ENCODE measurements around the gene GPRIN2. TPM values are rescaled to one million over a fixed set of nuclear protein-coding genes. Genes with fewer than 3 reads are reported as not detected.
"Not testable (repeated sequence)": the region's sequence is repeated elsewhere in the genome, so short reads cannot be mapped to it uniquely, and the experiment has no call there.

GPRIN2 gene
- total RNA-seq, 2 experiments from 2014 or later: not detected

- Mint-ChIP-seq H3K4me1 (no peaks in the 10 kb centered on the region), H3K9me3 (no peaks in the 10 kb centered on the region), H3K27me3 (no peaks in the 10 kb centered on the region), H3K36me3 (no peaks in the 10 kb centered on the region), H3K4me3 (no peak overlapping the region), H3K27ac (no peak overlapping the region)
- no peak for DNase-seq
These were observed 31.8 kb downstream of the GPRIN2 start for GRCh38 chr10:46524472-46525176.

- no peaks in the 10 kb centered on the region for H3K36me3 Mint-ChIP-seq
- DNase-seq: no peak
- no peaks in the 10 kb centered on the region for H3K27me3 Mint-ChIP-seq
- no peak overlapping the region for H3K27ac Mint-ChIP-seq
- no peaks in the 10 kb centered on the region for H3K9me3 Mint-ChIP-seq
- H3K4me3 Mint-ChIP-seq: no peak overlapping the region
- H3K4me1 Mint-ChIP-seq: no peaks in the 10 kb centered on the region
These were observed 32.4 kb downstream of the GPRIN2 start for GRCh38 chr10:46523962-46524471.

GRCh38 chr10:46523119-46523961 is 33.1 kb downstream of the GPRIN2 start:
- Mint-ChIP-seq H3K36me3 (no peaks in the 10 kb centered on the region), H3K4me1 (no peaks in the 10 kb centered on the region), H3K27ac (no peak overlapping the region), H3K4me3 (no peak overlapping the region), H3K27me3 (no peaks in the 10 kb centered on the region), H3K9me3 (no peaks in the 10 kb centered on the region)
- no peak for DNase-seq

DNA sequence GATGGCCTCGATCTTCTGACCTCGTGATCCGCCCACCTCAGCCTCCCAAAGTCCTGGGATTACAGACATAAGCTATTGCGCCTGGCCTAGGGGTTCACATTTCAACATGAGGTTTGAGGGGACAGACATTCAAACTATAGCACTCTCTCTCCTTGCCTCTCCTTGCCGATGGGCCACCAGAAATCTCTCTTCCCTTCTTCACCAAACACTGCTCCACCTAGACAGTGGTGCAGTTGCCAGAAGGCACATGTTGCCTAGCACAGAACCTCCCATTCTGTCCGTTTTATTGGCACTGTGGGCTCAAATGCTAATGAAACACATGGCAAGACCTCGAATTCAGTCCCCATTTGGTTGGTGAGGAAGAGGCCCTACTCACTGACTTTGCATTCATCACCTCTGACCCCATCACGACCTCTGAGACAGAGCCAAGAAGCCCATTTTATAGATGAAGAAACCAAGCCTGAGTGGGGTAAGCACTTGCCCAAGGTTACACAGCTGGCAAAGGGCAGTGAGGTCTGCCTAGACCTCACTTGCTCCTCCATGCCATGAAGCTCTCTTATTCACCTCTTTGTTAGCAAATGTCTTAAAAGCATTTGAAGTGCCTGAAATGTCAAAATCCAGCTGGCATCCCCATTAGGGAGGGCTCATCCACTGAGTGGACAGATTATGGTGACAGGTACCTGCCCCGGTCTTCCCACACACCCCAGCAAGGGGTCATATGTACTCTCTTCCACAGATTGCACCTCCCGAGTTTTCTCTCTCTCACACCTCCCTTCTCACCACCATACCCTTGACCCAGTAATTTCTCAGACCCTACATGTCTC is 34.0 kb downstream of the GPRIN2 start:
- no peak overlapping the region for H3K27ac Mint-ChIP-seq
- no peaks in the 10 kb centered on the region for H3K4me1 Mint-ChIP-seq
- H3K9me3 Mint-ChIP-seq: no peaks in the 10 kb centered on the region
- H3K36me3 Mint-ChIP-seq: no peaks in the 10 kb centered on the region
- no peaks in the 10 kb centered on the region for H3K27me3 Mint-ChIP-seq
- no peak overlapping the region for H3K4me3 Mint-ChIP-seq
- no peak for DNase-seq

- H3K4me3 Mint-ChIP-seq: no peak overlapping the region
- no peaks in the 10 kb centered on the region for H3K4me1 Mint-ChIP-seq
- no peak for DNase-seq
- H3K27ac Mint-ChIP-seq: no peak overlapping the region
- no peaks in the 10 kb centered on the region for H3K9me3 Mint-ChIP-seq
- peaks cover 3% of the 10 kb centered on the region for H3K27me3 Mint-ChIP-seq
- no peaks in the 10 kb centered on the region for H3K36me3 Mint-ChIP-seq
These were observed 35.5 kb downstream of the GPRIN2 start for GRCh38 chr10:46520941-46521340.

DNA sequence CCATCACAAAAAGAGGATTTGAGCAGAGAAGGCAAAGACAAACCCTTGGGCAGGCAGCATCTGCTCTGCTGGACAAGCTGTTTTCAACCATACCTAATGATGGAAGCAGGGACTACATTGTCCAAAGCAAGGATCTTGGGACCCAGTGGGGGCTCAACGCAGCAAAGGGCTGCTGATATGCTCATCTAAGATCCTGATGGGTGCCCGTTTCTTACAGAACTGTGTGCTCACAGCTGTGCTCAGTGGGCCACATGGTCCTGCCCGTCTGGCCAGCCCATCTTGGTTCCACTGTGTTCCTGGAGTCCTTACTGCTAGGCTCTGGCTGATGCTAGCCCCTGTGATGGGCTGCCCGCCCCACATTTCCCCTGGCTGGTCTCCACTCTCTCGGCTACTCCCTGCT is 36.1 kb downstream of the GPRIN2 start:
- Mint-ChIP-seq H3K4me1 (no peaks in the 10 kb centered on the region), H3K27ac (no peak overlapping the region), H3K4me3 (no peak overlapping the region), H3K27me3 (peaks cover 3% of the 10 kb centered on the region), H3K36me3 (no peaks in the 10 kb centered on the region), H3K9me3 (no peaks in the 10 kb centered on the region)
- DNase-seq: no peak

DNA sequence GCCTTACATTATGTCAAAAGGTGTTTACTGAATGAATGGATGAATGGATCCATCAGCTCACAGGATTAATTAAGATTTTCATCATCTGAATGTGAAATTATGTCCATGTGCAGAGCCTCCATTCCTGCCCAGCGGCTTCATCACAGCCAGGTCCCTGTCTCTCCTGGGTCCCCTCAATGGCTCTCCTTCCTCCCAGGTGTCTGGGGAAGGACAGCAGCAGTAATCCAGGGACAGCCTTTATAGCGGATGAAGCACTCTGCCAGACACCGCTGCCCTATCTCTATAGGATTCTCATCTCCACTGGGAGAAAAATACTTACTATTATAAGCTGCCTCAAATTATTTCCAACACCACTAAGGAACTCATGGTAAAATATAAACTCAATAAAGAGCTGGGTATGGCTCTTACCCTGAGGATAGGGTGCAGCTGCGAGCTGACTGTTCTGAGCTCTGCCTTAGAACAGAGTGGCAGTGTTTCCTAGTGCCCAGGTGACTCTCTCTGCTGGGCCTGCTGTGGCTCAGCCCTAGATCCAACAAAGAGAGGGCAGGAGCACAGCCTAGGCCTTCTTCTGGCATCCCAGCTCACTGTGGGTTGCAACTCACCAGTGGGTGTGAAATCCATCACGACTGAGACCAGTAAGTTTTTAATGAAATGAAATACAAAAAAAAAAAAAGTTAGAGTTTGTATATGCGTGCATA is 38.3 kb downstream of the GPRIN2 start:
- no peak overlapping the region for H3K27ac Mint-ChIP-seq
- no peaks in the 10 kb centered on the region for H3K4me1 Mint-ChIP-seq
- H3K36me3 Mint-ChIP-seq: no peaks in the 10 kb centered on the region
- H3K4me3 Mint-ChIP-seq: no peak overlapping the region
- no peak for DNase-seq
- peaks cover 3% of the 10 kb centered on the region for H3K27me3 Mint-ChIP-seq
- no peaks in the 10 kb centered on the region for H3K9me3 Mint-ChIP-seq

GRCh38 chr10:46517541-46517940 is 38.9 kb downstream of the GPRIN2 start:
- Mint-ChIP-seq H3K4me1 (no peaks in the 10 kb centered on the region), H3K27ac (no peak overlapping the region), H3K4me3 (no peak overlapping the region), H3K9me3 (no peaks in the 10 kb centered on the region), H3K27me3 (peaks cover 3% of the 10 kb centered on the region), H3K36me3 (no peaks in the 10 kb centered on the region)
- DNase-seq: no peak

- H3K27ac Mint-ChIP-seq: no peak overlapping the region
- DNase-seq: no peak
- no peaks in the 10 kb centered on the region for H3K4me1 Mint-ChIP-seq
- H3K4me3 Mint-ChIP-seq: no peak overlapping the region
- H3K27me3 Mint-ChIP-seq: peaks cover 3% of the 10 kb centered on the region
- H3K9me3 Mint-ChIP-seq: no peaks in the 10 kb centered on the region
- no peaks in the 10 kb centered on the region for H3K36me3 Mint-ChIP-seq
These were observed 39.6 kb downstream of the GPRIN2 start for GRCh38 chr10:46516660-46517416.

DNA sequence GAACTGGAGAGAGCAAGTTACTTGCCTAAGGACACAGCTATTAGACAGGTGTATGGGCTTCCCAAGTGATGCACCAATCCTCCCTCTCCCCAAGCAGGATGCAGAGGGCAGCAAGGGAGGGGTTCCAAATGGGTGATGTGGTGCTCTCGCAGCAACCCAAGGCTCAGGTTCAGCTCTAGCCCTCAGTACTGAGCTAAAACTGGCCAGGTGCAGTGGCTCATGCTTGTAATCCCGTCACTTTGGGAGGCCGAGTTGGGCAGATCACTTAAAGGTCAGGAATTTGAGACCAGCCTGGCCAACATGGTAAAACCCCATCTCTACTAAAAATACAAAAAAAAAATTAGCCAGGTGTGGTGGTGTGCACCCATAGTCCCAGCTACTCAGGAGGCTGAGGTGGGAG is 40.7 kb downstream of the GPRIN2 start:
- no peak for DNase-seq
- no peaks in the 10 kb centered on the region for H3K9me3 Mint-ChIP-seq

DNA sequence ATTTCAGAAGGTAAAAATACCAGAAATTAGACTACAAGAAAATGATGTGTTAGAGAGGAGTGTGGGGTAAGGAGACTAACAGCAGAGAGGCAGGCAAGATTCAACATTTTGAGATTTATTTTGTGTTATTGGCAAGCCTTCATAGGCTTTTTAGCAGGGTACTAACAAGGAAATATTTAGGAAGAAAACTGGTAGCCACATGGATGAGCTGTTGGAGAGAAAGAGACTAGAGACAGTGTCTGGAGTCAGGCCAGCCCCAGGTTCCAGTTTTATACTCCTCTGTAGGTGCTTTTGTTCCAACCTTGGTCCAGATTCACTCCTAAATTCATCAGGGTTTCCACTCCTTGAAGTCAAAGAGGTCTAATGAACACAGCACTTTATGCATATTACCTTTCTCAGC is 41.1 kb downstream of the GPRIN2 start:
- Mint-ChIP-seq H3K4me3 (no peak overlapping the region), H3K9me3 (no peaks in the 10 kb centered on the region), H3K4me1 (no peaks in the 10 kb centered on the region), H3K27me3 (peaks cover 3% of the 10 kb centered on the region), H3K27ac (no peak overlapping the region), H3K36me3 (no peaks in the 10 kb centered on the region)
- no peak for DNase-seq

More for the DNA sequence above, 40.7 kb downstream of the GPRIN2 start:
- H3K27me3 Mint-ChIP-seq: peaks cover 3% of the 10 kb centered on the region
- no peaks in the 10 kb centered on the region for H3K36me3 Mint-ChIP-seq
- H3K27ac Mint-ChIP-seq: no peak overlapping the region
- no peaks in the 10 kb centered on the region for H3K4me1 Mint-ChIP-seq
- no peak overlapping the region for H3K4me3 Mint-ChIP-seq

- peaks cover 3% of the 10 kb centered on the region for H3K27me3 Mint-ChIP-seq
- DNase-seq: no peak
- no peaks in the 10 kb centered on the region for H3K36me3 Mint-ChIP-seq
- H3K9me3 Mint-ChIP-seq: no peaks in the 10 kb centered on the region
- no peaks in the 10 kb centered on the region for H3K4me1 Mint-ChIP-seq
- no peak overlapping the region for H3K27ac Mint-ChIP-seq
- H3K4me3 Mint-ChIP-seq: no peak overlapping the region
These were observed 41.6 kb downstream of the GPRIN2 start for GRCh38 chr10:46514899-46515298.

- peaks cover 3% of the 10 kb centered on the region for H3K27me3 Mint-ChIP-seq
- no peaks in the 10 kb centered on the region for H3K9me3 Mint-ChIP-seq
- H3K36me3 Mint-ChIP-seq: no peaks in the 10 kb centered on the region
- H3K27ac Mint-ChIP-seq: no peak overlapping the region
- DNase-seq: no peak
- no peaks in the 10 kb centered on the region for H3K4me1 Mint-ChIP-seq
- H3K4me3 Mint-ChIP-seq: no peak overlapping the region
These were observed 42.0 kb downstream of the GPRIN2 start for GRCh38 chr10:46514431-46514861.

GRCh38 chr10:46513333-46513732 is 43.1 kb downstream of the GPRIN2 start:
- H3K4me1 Mint-ChIP-seq, H3K9me3 Mint-ChIP-seq, H3K4me3 Mint-ChIP-seq, H3K27me3 Mint-ChIP-seq, H3K27ac Mint-ChIP-seq, H3K36me3 Mint-ChIP-seq, DNase-seq: not testable (repeated sequence)
